ENCODE data around the gene NFIX. TPM values are rescaled to one million over a fixed set of nuclear protein-coding genes. Genes with fewer than 3 reads are reported as not detected.

Gene NFIX
- total RNA-seq, 1 donor from 2014 or later: 23.3 TPM

GRCh38 chr19:13120031-13120430 lies 124.8 kb downstream of the NFIX start:
- no peak for DNase-seq (ENCODE audit: low read depth)

- no peak for DNase-seq (ENCODE audit: low read depth)
Measured at GRCh38 chr19:13120817-13121216, 125.5 kb downstream of the NFIX start.

- peak; percentile 34 for DNase-seq (ENCODE audit: low read depth)
Measured at GRCh38 chr19:13121551-13122274, 126.4 kb downstream of the NFIX start.

GRCh38 chr19:13122275-13122878 lies 127.1 kb downstream of the NFIX start:
- no peak for DNase-seq (ENCODE audit: low read depth)

- no peak for DNase-seq (ENCODE audit: low read depth)
Measured at GRCh38 chr19:13122980-13123957, 128.0 kb downstream of the NFIX start.

- no peak for DNase-seq (ENCODE audit: low read depth)
Measured at GRCh38 chr19:13127051-13127450, 131.8 kb downstream of the NFIX start.

GRCh38 chr19:13127811-13128575 lies 132.7 kb downstream of the NFIX start:
- DNase-seq (ENCODE audit: low read depth): peak; percentile 64

- DNase-seq (ENCODE audit: low read depth): no peak
Measured at GRCh38 chr19:13128583-13128982, 133.3 kb downstream of the NFIX start.

- no peak for DNase-seq (ENCODE audit: low read depth)
Measured at GRCh38 chr19:13129384-13129783, 134.1 kb downstream of the NFIX start.

GRCh38 chr19:13130886-13131490 lies 135.7 kb downstream of the NFIX start:
- DNase-seq (ENCODE audit: low read depth): no peak

GRCh38 chr19:13132471-13133180 lies 137.4 kb downstream of the NFIX start:
- DNase-seq (ENCODE audit: low read depth): peak; percentile 66

- no peak for DNase-seq (ENCODE audit: low read depth)
Measured at GRCh38 chr19:13133241-13133870, 138.1 kb downstream of the NFIX start.

GRCh38 chr19:13134626-13135025 lies 139.4 kb downstream of the NFIX start:
- no peak for DNase-seq (ENCODE audit: low read depth)

GRCh38 chr19:13135068-13136062 lies 140.1 kb downstream of the NFIX start:
- no peak for DNase-seq (ENCODE audit: low read depth)

GRCh38 chr19:13137290-13137794 lies 142.1 kb downstream of the NFIX start:
- no peak for DNase-seq (ENCODE audit: low read depth)

- DNase-seq (ENCODE audit: low read depth): no peak
Measured at GRCh38 chr19:13138171-13138915, 143.1 kb downstream of the NFIX start.

- no peak for DNase-seq (ENCODE audit: low read depth)
Measured at GRCh38 chr19:13138916-13139198, 143.6 kb downstream of the NFIX start.

All from myocyte (in vitro differentiated cells).